Activated CD8-positive, alpha-beta T cell treated with anti-CD3 and anti-CD28 coated beads for 36 hours (primary cell): ENCODE results near the gene NAALADL1. TPM values are rescaled to one million over a fixed set of nuclear protein-coding genes. Genes with fewer than 3 reads are reported as not detected.

Experiments used
- ATAC-seq: fragments of 200-7000 bp; cut with Tn5 transposase; one replicate; pipeline ENCODE4 v1.10.0; 2021; ENCODE audit warnings: mild to moderate bottlenecking, moderate library complexity
- CTCF ChIA-PET: fragments of 350-600 bp; sonication (Branson Sonifier 250); formaldehyde crosslinking; loops from one replicate; lab custom pipeline; 2021; ENCODE audit warnings: antibody characterized with exemption; lab: Charles Lee
- POLR2A ChIA-PET: fragments of 350-600 bp; sonication (Branson Sonifier 250); formaldehyde crosslinking; loops from one replicate; lab custom pipeline; 2021; ENCODE audit warnings: antibody characterized with exemption; lab: Charles Lee
- DNase-seq: peaks from one replicate; pipeline ENCODE4 v3.0.0-alpha.2; 2020
- H3K27ac Mint-ChIP-seq: one replicate; pipeline ENCODE4 v1.8.0; 2021; ENCODE audit warnings: mild to moderate bottlenecking, mixed read lengths
- H3K27me3 Mint-ChIP-seq: one replicate; pipeline ENCODE4 v1.8.0; 2021; ENCODE audit warnings: mixed read lengths
- H3K36me3 Mint-ChIP-seq: one replicate; pipeline ENCODE4 v1.8.0; 2021; ENCODE audit warnings: low read depth, mixed read lengths
- H3K4me1 Mint-ChIP-seq: one replicate; pipeline ENCODE4 v1.8.0; 2021; ENCODE audit warnings: low read depth, mixed read lengths
- H3K4me3 Mint-ChIP-seq: one replicate; pipeline ENCODE4 v1.8.0; 2021; ENCODE audit warnings: mild to moderate bottlenecking, moderate library complexity, mixed read lengths
- H3K9me3 Mint-ChIP-seq: one replicate; pipeline ENCODE4 v1.8.0; 2021; ENCODE audit warnings: mixed read lengths
- CTCF ChIP-seq: fragments of 200-600 bp; IDR thresholded peaks from one replicate; pipeline ENCODE4 v1.8.0; 2022; ENCODE audit warnings: antibody characterized with exemption, mild to moderate bottlenecking
- intact Hi-C: fragments of 100-400 bp; cut with micrococcal nuclease; formaldehyde crosslinking; loops from one replicate; pipeline ENCODE4 v1.10.0; 2022
- total RNA-seq, 2 experiments: library from RNA; stranded (reverse); gene quantifications; one replicate each; pipeline ENCODE4 v1.2.3, GENCODE V29; 2021

The NAALADL1 gene
- total RNA-seq, 2 experiments from 2014 or later: 6.6 to 7.6 TPM

- POLR2A ChIA-PET: no interaction called here
- Mint-ChIP-seq H3K4me3 (no peak overlapping the region), H3K9me3 (no peaks in the 10 kb centered on the region), H3K4me1 (peaks cover 10% of the 10 kb centered on the region), H3K36me3 (no peaks in the 10 kb centered on the region), H3K27ac (no peak overlapping the region), H3K27me3 (no peaks in the 10 kb centered on the region)
- CTCF ChIA-PET: interaction anchor here (0.7 to 2.5 kb wide), 2 partner anchors 10 to 11 kb away, joined by 3 to 11 read pairs; partner anchors contain the start of gene ARL2
- DNase-seq: no peak
- no peak for ATAC-seq
- no peak for TF ChIP-seq CTCF
- intact Hi-C loops: no loop called here
Measured at GRCh38 chr11:65002706-65003105, 55.6 kb downstream of the NAALADL1 start.

- Mint-ChIP-seq H3K27ac (peak overlapping the region; percentile 25), H3K27me3 (peaks cover 4% of the 10 kb centered on the region), H3K4me3 (no peak overlapping the region), H3K9me3 (no peaks in the 10 kb centered on the region), H3K4me1 (peaks cover 15% of the 10 kb centered on the region), H3K36me3 (no peaks in the 10 kb centered on the region)
- TF ChIP-seq CTCF: no peak
- intact Hi-C loops: no loop called here
- ATAC-seq (no peak), DNase-seq (no peak)
- ChIA-PET POLR2A (interaction anchor here (0.7 kb wide), 1 partner anchor 18 kb away, joined by 3 read pairs; no protein-coding TSS in a partner anchor), CTCF (no interaction called here)
Measured at GRCh38 chr11:64999478-64999877, 58.9 kb downstream of the NAALADL1 start.

GRCh38 chr11:64998690-64999431 lies 59.5 kb downstream of the NAALADL1 start:
- POLR2A ChIA-PET: interaction anchor here (0.6 to 1.4 kb wide), 2 partner anchors 14 to 252 kb away, joined by 3 read pairs; no protein-coding TSS in a partner anchor

GRCh38 chr11:64998141-64998540 lies 60.2 kb downstream of the NAALADL1 start:
- CTCF ChIA-PET: interaction anchor here (0.9 to 1.6 kb wide), 3 partner anchors 16 to 332 kb away, joined by 3 to 5 read pairs (median 4); partner anchors contain the start of gene ARL2
- peak overlapping the region; percentile 33 for H3K4me3 Mint-ChIP-seq
- ATAC-seq: peak; percentile 60
- no peaks in the 10 kb centered on the region for H3K9me3 Mint-ChIP-seq
- H3K36me3 Mint-ChIP-seq: no peaks in the 10 kb centered on the region
- TF ChIP-seq CTCF: no peak
- peaks cover 6% of the 10 kb centered on the region for H3K27me3 Mint-ChIP-seq
- POLR2A ChIA-PET: interaction anchor here (1.2 to 1.4 kb wide), 2 partner anchors 14 to 180 kb away, joined by 3 read pairs; no protein-coding TSS in a partner anchor
- DNase-seq: peak; percentile 31
- H3K4me1 Mint-ChIP-seq: peaks cover 15% of the 10 kb centered on the region
- intact Hi-C loops: no loop called here
- H3K27ac Mint-ChIP-seq: peak overlapping the region; percentile 81

More at GRCh38 chr11:64998690-64999431, 59.5 kb downstream of the NAALADL1 start:
- Mint-ChIP-seq H3K4me1 (peaks cover 15% of the 10 kb centered on the region), H3K27ac (peak overlapping the region; percentile 81), H3K27me3 (peaks cover 6% of the 10 kb centered on the region), H3K4me3 (peak overlapping the region; percentile 33), H3K9me3 (no peaks in the 10 kb centered on the region), H3K36me3 (no peaks in the 10 kb centered on the region)
- ATAC-seq (peak; percentile 54), DNase-seq (peak; percentile 21)
- CTCF ChIA-PET: interaction anchor here (0.9 kb wide), 1 partner anchor 331 kb away, joined by 4 read pairs; no protein-coding TSS in a partner anchor
- intact Hi-C loops: no loop called here
- TF ChIP-seq CTCF: no peak
